ENCODE measurements around the gene CHD9.

- TF ChIP-seq ISL1 (CRISPR knock-in tag; IDR thresholded peaks at IDR 0.05) (no peak), ZFP3 (CRISPR knock-in tag; IDR thresholded peaks at IDR 0.05) (no peak), ARNTL (CRISPR knock-in tag; IDR thresholded peaks at IDR 0.05; ENCODE audit: borderline replicate concordance, low read depth) (no peak), TOX (CRISPR knock-in tag; IDR thresholded peaks at IDR 0.05; ENCODE audit: borderline replicate concordance) (no peak), TCF4 (CRISPR knock-in tag; IDR thresholded peaks at IDR 0.05; ENCODE audit: borderline replicate concordance) (no peak), PATZ1 (CRISPR knock-in tag; IDR thresholded peaks at IDR 0.05; ENCODE audit: borderline replicate concordance) (no peak), ZC3H10 (CRISPR knock-in tag; IDR thresholded peaks at IDR 0.05) (no peak), OSR1 (CRISPR knock-in tag; IDR thresholded peaks at IDR 0.05) (no peak), ZNF565 (CRISPR knock-in tag; conservative IDR thresholded peaks at IDR 0.05; ENCODE audit: low read depth) (no peak), CSDC2 (CRISPR knock-in tag; IDR thresholded peaks at IDR 0.05) (no peak), ZNF8 (CRISPR knock-in tag; IDR thresholded peaks at IDR 0.05) (no peak), ZFP30 (CRISPR knock-in tag; IDR thresholded peaks at IDR 0.05) (no peak)
- TF ChIP-seq, protein P1, sequence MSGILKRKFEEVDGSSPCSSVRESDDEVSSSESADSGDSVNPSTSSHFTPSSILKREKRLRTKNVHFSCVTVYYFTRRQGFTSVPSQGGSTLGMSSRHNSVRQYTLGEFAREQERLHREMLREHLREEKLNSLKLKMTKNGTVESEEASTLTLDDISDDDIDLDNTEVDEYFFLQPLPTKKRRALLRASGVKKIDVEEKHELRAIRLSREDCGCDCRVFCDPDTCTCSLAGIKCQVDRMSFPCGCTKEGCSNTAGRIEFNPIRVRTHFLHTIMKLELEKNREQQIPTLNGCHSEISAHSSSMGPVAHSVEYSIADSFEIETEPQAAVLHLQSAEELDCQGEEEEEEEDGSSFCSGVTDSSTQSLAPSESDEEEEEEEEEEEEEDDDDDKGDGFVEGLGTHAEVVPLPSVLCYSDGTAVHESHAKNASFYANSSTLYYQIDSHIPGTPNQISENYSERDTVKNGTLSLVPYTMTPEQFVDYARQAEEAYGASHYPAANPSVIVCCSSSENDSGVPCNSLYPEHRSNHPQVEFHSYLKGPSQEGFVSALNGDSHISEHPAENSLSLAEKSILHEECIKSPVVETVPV (CRISPR knock-in tag; IDR thresholded peaks at IDR 0.05), result no peak
Measured at GRCh38 chr16:53323924-53324323, 269.1 kb downstream of the CHD9 start.

All from SK-N-SH treated with all-trans-retinoic acid at 6 μM for 48 hours (cell line).